ENCODE data around the gene TNFAIP2. TPM values are rescaled to one million over a fixed set of nuclear protein-coding genes. Genes with fewer than 3 reads are reported as not detected.

TNFAIP2 gene
- total RNA-seq, 1 donor from 2014 or later, result 5.3 TPM

DNA sequence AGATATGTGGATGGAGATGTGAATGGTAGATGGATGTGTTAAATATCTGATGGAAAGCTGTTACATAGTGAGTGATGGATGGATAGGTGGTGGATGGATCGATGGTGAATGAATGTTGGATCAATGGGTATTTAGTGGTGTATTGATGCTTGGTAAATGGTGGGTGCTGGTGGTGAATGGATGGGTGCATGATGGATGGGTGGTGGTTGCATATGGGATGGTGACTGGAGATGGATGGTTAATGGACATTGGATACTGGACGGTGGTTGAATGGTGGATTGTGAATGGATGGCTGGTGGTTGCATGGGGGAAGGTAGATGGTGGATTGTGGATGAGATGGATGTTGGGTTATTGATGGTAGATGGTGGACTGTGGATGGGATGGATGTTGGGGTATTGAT is 41.3 kb upstream of the TNFAIP2 start:
- no peak overlapping the region for H3K4me2 ChIP-seq
- no peak overlapping the region for H2AFZ ChIP-seq (replicated peaks)
- H4K20me1 ChIP-seq (ENCODE audit: low read depth), result no peaks in the 10 kb centered on the region
- no peak overlapping the region for H3K9ac ChIP-seq
- H3K79me2 ChIP-seq (ENCODE audit: low read depth), result no peaks in the 10 kb centered on the region
- no peak overlapping the region for H3K4me3 ChIP-seq
- H3K36me3 Mint-ChIP-seq, result no peaks in the 10 kb centered on the region
- H3K27me3 ChIP-seq, result peaks cover 70% of the 10 kb centered on the region
- no peaks in the 10 kb centered on the region for H3K36me3 ChIP-seq
- peaks cover 14% of the 10 kb centered on the region for H3K27me3 Mint-ChIP-seq (ENCODE audit: insufficient read depth, low read depth)
- H3K9me3 ChIP-seq (ENCODE audit: low read depth), result no peaks in the 10 kb centered on the region
- TF ChIP-seq EZH2phosphoT487 (IDR thresholded peaks at IDR 0.05) (no peak), EZH2 (IDR thresholded peaks at IDR 0.05) (no peak)
- TF ChIP-seq, protein P1, sequence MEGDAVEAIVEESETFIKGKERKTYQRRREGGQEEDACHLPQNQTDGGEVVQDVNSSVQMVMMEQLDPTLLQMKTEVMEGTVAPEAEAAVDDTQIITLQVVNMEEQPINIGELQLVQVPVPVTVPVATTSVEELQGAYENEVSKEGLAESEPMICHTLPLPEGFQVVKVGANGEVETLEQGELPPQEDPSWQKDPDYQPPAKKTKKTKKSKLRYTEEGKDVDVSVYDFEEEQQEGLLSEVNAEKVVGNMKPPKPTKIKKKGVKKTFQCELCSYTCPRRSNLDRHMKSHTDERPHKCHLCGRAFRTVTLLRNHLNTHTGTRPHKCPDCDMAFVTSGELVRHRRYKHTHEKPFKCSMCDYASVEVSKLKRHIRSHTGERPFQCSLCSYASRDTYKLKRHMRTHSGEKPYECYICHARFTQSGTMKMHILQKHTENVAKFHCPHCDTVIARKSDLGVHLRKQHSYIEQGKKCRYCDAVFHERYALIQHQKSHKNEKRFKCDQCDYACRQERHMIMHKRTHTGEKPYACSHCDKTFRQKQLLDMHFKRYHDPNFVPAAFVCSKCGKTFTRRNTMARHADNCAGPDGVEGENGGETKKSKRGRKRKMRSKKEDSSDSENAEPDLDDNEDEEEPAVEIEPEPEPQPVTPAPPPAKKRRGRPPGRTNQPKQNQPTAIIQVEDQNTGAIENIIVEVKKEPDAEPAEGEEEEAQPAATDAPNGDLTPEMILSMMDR (IDR thresholded peaks at IDR 0.05), result no peak
- no peak overlapping the region for H3K4me3 Mint-ChIP-seq
- H3K27ac Mint-ChIP-seq, result no peak overlapping the region
- no peaks in the 10 kb centered on the region for H3F3A ChIP-seq (ENCODE audit: low read depth)
- H3K27ac ChIP-seq, result no peak overlapping the region
- H3K9me3 Mint-ChIP-seq, result no peaks in the 10 kb centered on the region
- H3K4me1 Mint-ChIP-seq, result peaks cover 6% of the 10 kb centered on the region
- H3K4me1 ChIP-seq, result no peaks in the 10 kb centered on the region
- no peak for DNase-seq (ENCODE audit: low spot score)

GRCh38 chr14:103084021-103084919 is 39.0 kb upstream of the TNFAIP2 start, which contains the start of gene LBHD2:
LBHD2 (plus strand) TSS chr14:103084210; CDS start chr14:103086013, 1,803 bp downstream.
- TF ChIP-seq EZH2phosphoT487 (IDR thresholded peaks at IDR 0.05) (peak; percentile 50), EZH2 (IDR thresholded peaks at IDR 0.05) (peak; percentile 45)
- TF ChIP-seq, protein P1 (IDR thresholded peaks at IDR 0.05), result no peak
- peak within 1 kb of the TSS; percentile 65 for H3K4me2 ChIP-seq
- no peaks in the 10 kb centered on the region for H3F3A ChIP-seq (ENCODE audit: low read depth)
- H3K36me3 Mint-ChIP-seq, result no peaks in the 10 kb centered on the region
- H3K4me1 ChIP-seq, result no peaks in the 10 kb centered on the region
- peak; percentile 54 for DNase-seq (ENCODE audit: low spot score)
- H2AFZ ChIP-seq (replicated peaks), result peak within 1 kb of the TSS; percentile 93
- no peaks in the 10 kb centered on the region for H3K36me3 ChIP-seq
- H3K9ac ChIP-seq, result no peak within 1 kb of the TSS
- no peaks in the 10 kb centered on the region for H3K9me3 ChIP-seq (ENCODE audit: low read depth)
- no peaks in the 10 kb centered on the region for H4K20me1 ChIP-seq (ENCODE audit: low read depth)
- peaks cover 8% of the 10 kb centered on the region for H3K4me1 Mint-ChIP-seq
- no peaks in the 10 kb centered on the region for H3K9me3 Mint-ChIP-seq
- H3K27ac Mint-ChIP-seq, result no peak within 1 kb of the TSS
- no peak within 1 kb of the TSS for H3K27ac ChIP-seq
- peak within 1 kb of the TSS; percentile 41 for H3K4me3 ChIP-seq
- H3K27me3 ChIP-seq, result peaks cover 60% of the 10 kb centered on the region
- no peak within 1 kb of the TSS for H3K4me3 Mint-ChIP-seq
- no peaks in the 10 kb centered on the region for H3K79me2 ChIP-seq (ENCODE audit: low read depth)
- peaks cover 14% of the 10 kb centered on the region for H3K27me3 Mint-ChIP-seq (ENCODE audit: insufficient read depth, low read depth)

DNA sequence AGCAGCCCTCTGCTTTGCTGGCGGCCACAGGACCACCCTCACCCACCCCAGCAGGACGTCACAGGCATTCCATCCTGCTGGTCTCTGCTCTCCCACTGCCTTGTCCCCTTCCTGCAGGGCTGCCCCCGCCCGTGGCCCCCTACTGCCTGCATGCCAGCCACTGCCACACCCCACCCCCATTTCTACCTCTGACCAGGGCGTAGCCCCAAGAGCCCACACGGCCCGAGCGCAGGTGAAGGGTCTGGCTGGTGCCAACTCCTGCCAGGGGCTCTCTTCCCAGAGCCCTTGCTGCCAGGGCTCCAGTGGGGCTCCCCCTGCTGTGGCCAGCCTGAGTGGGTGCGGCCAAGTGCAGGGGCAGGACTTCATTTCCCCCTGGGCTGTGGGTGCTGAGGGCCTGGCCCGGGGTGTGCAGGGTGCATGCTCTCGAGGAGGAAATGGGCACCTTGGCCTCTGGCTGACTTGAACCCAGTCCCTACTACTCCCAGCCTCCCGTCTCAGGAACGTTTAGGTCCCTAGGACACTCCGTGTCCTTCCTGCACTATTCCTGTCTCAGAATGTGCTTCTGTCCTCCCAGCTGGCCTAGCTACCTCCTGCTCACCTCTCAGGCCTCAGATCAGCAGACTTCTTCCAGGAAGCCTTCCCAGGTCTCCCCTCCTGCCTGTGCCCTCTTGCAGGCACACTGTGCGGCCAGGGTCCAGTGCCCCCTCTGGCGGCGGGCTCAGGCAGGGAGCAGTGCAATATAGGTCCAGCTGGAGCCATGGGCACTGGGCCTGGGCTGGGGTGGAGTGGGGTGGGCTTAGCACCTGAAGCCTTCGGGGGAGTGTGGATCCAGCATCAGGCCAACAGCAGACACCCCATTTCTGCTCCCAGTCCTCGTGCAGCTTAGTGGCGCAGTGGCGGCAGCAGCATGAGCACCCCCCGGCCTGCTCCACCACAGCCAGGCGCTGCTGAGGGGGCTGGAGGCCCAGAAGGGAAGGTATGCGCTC is 37.9 kb upstream of the TNFAIP2 start:
- H3K27ac ChIP-seq, result no peak overlapping the region
- H3K4me1 ChIP-seq, result no peaks in the 10 kb centered on the region
- DNase-seq (ENCODE audit: low spot score), result peak; percentile 42
- Mint-ChIP-seq H3K27me3 (ENCODE audit: insufficient read depth, low read depth) (peaks cover 14% of the 10 kb centered on the region), H3K4me3 (no peak overlapping the region), H3K9me3 (no peaks in the 10 kb centered on the region), H3K36me3 (no peaks in the 10 kb centered on the region), H3K27ac (peak overlapping the region; percentile 51), H3K4me1 (peaks cover 8% of the 10 kb centered on the region)
- TF ChIP-seq, protein P1 (IDR thresholded peaks at IDR 0.05), result peak; percentile 53
- no peak for TF ChIP-seq EZH2 (IDR thresholded peaks at IDR 0.05)
- H3F3A ChIP-seq (ENCODE audit: low read depth), result no peaks in the 10 kb centered on the region
- H3K36me3 ChIP-seq, result no peaks in the 10 kb centered on the region
- no peak overlapping the region for H3K4me3 ChIP-seq
- H2AFZ ChIP-seq (replicated peaks), result no peak overlapping the region
- H3K4me2 ChIP-seq, result no peak overlapping the region
- H4K20me1 ChIP-seq (ENCODE audit: low read depth), result no peaks in the 10 kb centered on the region
- no peaks in the 10 kb centered on the region for H3K79me2 ChIP-seq (ENCODE audit: low read depth)
- no peaks in the 10 kb centered on the region for H3K9me3 ChIP-seq (ENCODE audit: low read depth)
- no peak overlapping the region for H3K9ac ChIP-seq
- H3K27me3 ChIP-seq, result peaks cover 60% of the 10 kb centered on the region

All from neural progenitor cell (in vitro differentiated cells).